Suprapubic skin (tissue), 3 donors: Measurements from ENCODE around the gene TEAD2.
"Not testable (repeated sequence)": the region's sequence is repeated elsewhere in the genome, so short reads cannot be mapped to it uniquely, and the experiment has no call there.

Source experiments
- CTCF ChIP-seq, 2 donors: fragments of 200-600 bp in 1 of 2; fragments of 450-650 bp in 1 of 2; sonication (generic) in 1 of 2; IDR thresholded peaks; one replicate each; pipeline ENCODE4 v1.5.1; 2016 to 2019; ENCODE audit warnings: antibody characterized with exemption in 2 of 2, mild to moderate bottlenecking in 1 of 2, moderate library complexity in 1 of 2
- EP300 ChIP-seq: sonication (generic); formaldehyde crosslinking; IDR thresholded peaks from one replicate; pipeline ENCODE4 v1.6.1; 2017; ENCODE audit warnings: antibody characterized with exemption
- POLR2A ChIP-seq, 2 donors: fragments of 450-650 bp; IDR thresholded peaks; one replicate each; pipeline ENCODE4 v1.6.1; 2017; ENCODE audit warnings: antibody characterized with exemption in 2 of 2, mild to moderate bottlenecking in 2 of 2, moderate library complexity in 2 of 2

DNA sequence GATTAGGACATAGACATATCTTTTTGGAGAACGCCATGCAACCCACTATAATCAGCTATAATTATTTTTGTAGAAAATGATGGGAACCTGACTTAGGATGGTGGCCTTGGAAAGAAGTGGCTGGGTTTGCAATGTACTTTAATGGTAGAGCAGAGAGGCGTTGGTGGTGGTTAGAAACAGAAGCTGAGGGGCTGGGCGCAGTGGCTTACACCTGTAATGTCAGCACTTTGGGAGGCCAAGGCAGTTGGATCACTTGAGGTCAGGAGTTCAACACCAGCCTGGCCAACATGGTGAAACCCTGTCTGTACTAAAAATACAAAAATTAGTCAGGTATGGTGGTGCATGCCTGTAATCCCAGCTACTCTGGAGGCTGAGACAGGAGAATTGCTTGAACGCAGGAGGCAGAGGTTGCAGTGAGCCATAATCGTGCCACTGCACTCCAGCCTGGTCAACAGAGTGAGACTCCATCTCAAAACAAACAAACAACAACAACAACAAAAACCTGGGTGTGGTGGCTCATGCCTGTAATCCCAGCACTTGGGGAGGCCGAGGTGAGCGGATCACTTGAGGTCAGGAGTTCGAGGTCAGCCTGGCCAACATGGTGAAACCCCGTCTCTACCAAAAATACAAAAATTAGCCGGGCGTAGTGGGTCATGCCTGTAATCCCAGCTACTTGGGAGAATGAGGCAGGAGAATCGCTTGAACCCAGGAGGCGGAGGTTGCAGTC, 29.4 kb downstream of the TEAD2 start:
- TF ChIP-seq POLR2A (IDR thresholded peaks at IDR 0.05); CTCF (IDR thresholded peaks at IDR 0.05); EP300: not testable (repeated sequence)
